B cell (primary cell): ENCODE data around the gene RPA1. TPM values are rescaled to one million over a fixed set of nuclear protein-coding genes. Genes with fewer than 3 reads are reported as not detected.

Experiments
- ATAC-seq: fragments of 200-7000 bp; cut with Tn5 transposase; one replicate; pipeline ENCODE4 v1.10.0; 2021; ENCODE audit warnings: low read depth, mild to moderate bottlenecking, moderate number of reproducible peaks, moderate library complexity
- CTCF ChIA-PET: fragments of 350-600 bp; sonication (Branson Sonifier 250); formaldehyde crosslinking; loops from one replicate; lab custom pipeline; 2021; ENCODE audit warnings: antibody characterized with exemption, inconsistent platforms; lab: Charles Lee
- POLR2A ChIA-PET: fragments of 350-600 bp; sonication (Branson Sonifier 250); formaldehyde crosslinking; loops from one replicate; lab custom pipeline; 2021; ENCODE audit warnings: antibody characterized with exemption; lab: Charles Lee
- DNase-seq: peaks from one replicate; pipeline ENCODE4 v3.0.0; 2013
- H2AFZ ChIP-seq: 2 replicates; pipeline ENCODE4 v1.6.1; 2012; ENCODE audit warnings: mild to moderate bottlenecking, low read depth, low read length; ENCODE audit not compliant: insufficient read depth, poor library complexity, severe bottlenecking
- H3K27ac ChIP-seq, 2 donors: 1 replicate in 1 of 2; 2 replicates in 1 of 2; pipeline ENCODE4 v1.5.1; 2012 to 2013; ENCODE audit warnings: low read length in 2 of 2, mild to moderate bottlenecking in 2 of 2, moderate library complexity in 1 of 2
- H3K27me3 ChIP-seq, 4 experiments: fragments of 200-600 bp in 1 of 4; sonication (generic) in 1 of 4; replicated peaks in 1 of 4; 1 replicate in 2 of 4; 2 replicates in 2 of 4; pipeline versions ENCODE4 v1.6.1 to v1.7.0; 2013 to 2016; ENCODE audit warnings: low read length in 3 of 4, mild to moderate bottlenecking in 2 of 4, mixed read lengths in 1 of 4, moderate library complexity in 1 of 4; ENCODE audit not compliant: insufficient read depth in 4 of 4, control insufficient read depth in 3 of 4; ENCODE audit errors: control extremely low read depth in 1 of 4
- H3K36me3 ChIP-seq, 2 experiments: replicated peaks in 1 of 2; 1 replicate in 1 of 2; 2 replicates in 1 of 2; pipeline versions ENCODE4 v1.6.1 to v1.7.1; 2013; ENCODE audit warnings: low read length in 1 of 2; ENCODE audit not compliant: insufficient read depth in 2 of 2, control insufficient read depth in 1 of 2; ENCODE audit errors: control extremely low read depth in 1 of 2, extremely low read depth in 1 of 2
- H3K4me1 ChIP-seq, 2 donors: fragments of 200-600 bp in 1 of 2; sonication (generic) in 1 of 2; 1 replicate in 1 of 2; 2 replicates in 1 of 2; pipeline versions ENCODE4 v1.5.1 to v1.6.1; 2013 to 2017; ENCODE audit warnings: low read length in 2 of 2; ENCODE audit not compliant: control insufficient read depth in 2 of 2, insufficient read depth in 2 of 2
- H3K4me2 ChIP-seq: replicated peaks from 2 replicates; pipeline ENCODE3; 2012; ENCODE audit warnings: mild to moderate bottlenecking, low read depth, low read length; ENCODE audit not compliant: poor library complexity, severe bottlenecking
- H3K4me3 ChIP-seq, 5 experiments: fragments of 200-600 bp in 1 of 5; sonication (generic) in 1 of 5; 1 replicate in 3 of 5; 2 replicates in 2 of 5; pipeline versions ENCODE4 v1.5.1 to v1.7.0; 2011 to 2016; ENCODE audit warnings: low read length in 4 of 5, mild to moderate bottlenecking in 4 of 5, low read depth in 2 of 5, control low read depth in 1 of 5, moderate library complexity in 1 of 5; ENCODE audit not compliant: insufficient read depth in 1 of 5; ENCODE audit errors: control extremely low read depth in 1 of 5, extremely low read depth in 1 of 5
- H3K79me2 ChIP-seq: fragments of 200-600 bp; sonication (generic); one replicate; pipeline ENCODE4 v1.6.0; 2016; ENCODE audit warnings: low read length; ENCODE audit not compliant: control insufficient read depth, insufficient read depth
- H3K9ac ChIP-seq: fragments of 200-600 bp; sonication (generic); 2 replicates; pipeline ENCODE4 v1.6.1; 2017; ENCODE audit warnings: mild to moderate bottlenecking, low read length, moderate library complexity
- H3K9me3 ChIP-seq, 3 donors: one replicate each; pipeline versions ENCODE4 v1.6.1 to v1.7.1; 2013; ENCODE audit warnings: low read length in 2 of 3; ENCODE audit not compliant: control insufficient read depth in 2 of 3, insufficient read depth in 1 of 3; ENCODE audit errors: control extremely low read depth in 1 of 3
- H4K20me1 ChIP-seq: 2 replicates; pipeline ENCODE4 v1.6.0; 2012; ENCODE audit warnings: mild to moderate bottlenecking, low read length; ENCODE audit not compliant: insufficient read depth, control insufficient read depth, poor library complexity, severe bottlenecking
- H3K27ac Mint-ChIP-seq: one replicate; pipeline ENCODE4 v1.8.0; 2021; ENCODE audit warnings: mixed read lengths
- H3K27me3 Mint-ChIP-seq: one replicate; pipeline ENCODE4 v1.8.0; 2021; ENCODE audit warnings: mixed read lengths
- H3K4me1 Mint-ChIP-seq: one replicate; pipeline ENCODE4 v1.8.0; 2021; ENCODE audit warnings: mixed read lengths
- H3K4me3 Mint-ChIP-seq: one replicate; pipeline ENCODE4 v1.8.0; 2021; ENCODE audit warnings: mixed read lengths
- H3K9me3 Mint-ChIP-seq: one replicate; pipeline ENCODE4 v1.8.0; 2022; ENCODE audit warnings: mixed read lengths; ENCODE audit not compliant: insufficient read depth
- CTCF ChIP-seq: fragments of 200-600 bp; IDR thresholded peaks from one replicate; pipeline ENCODE4 v1.8.0; 2022; ENCODE audit warnings: antibody characterized with exemption, mild to moderate bottlenecking
- EZH2 ChIP-seq: IDR thresholded peaks from 2 replicates; pipeline ENCODE4 v1.6.1; 2012; ENCODE audit warnings: borderline replicate concordance, low read depth, mild to moderate bottlenecking, moderate library complexity, low read length; ENCODE audit not compliant: insufficient read depth, poor library complexity, severe bottlenecking
- WGBS: methylation state at CpG from one replicate; pipeline ENCODE4 v1.1.5; 2013; ENCODE audit warnings: missing lambda C conversion rate; ENCODE audit not compliant: insufficient coverage; 5-methylcytosine and 5-hydroxymethylcytosine counted together
- intact Hi-C: fragments of 100-400 bp; cut with micrococcal nuclease; formaldehyde crosslinking; loops from one replicate; pipeline ENCODE4 v1.10.0; 2022
- polyA plus RNA-seq: library from polyadenylated mRNA; depleted of rRNA; stranded (reverse); fragments of >200 nt; gene quantifications from 2 replicates; pipeline ENCODE4 v1.2.3, GENCODE V29; 2012
- total RNA-seq, 2 donors: library from RNA; stranded (reverse); fragments of 120-200 nt in 1 of 2; gene quantifications; 1 replicate in 1 of 2; 2 replicates in 1 of 2; pipeline versions ENCODE4 v1.2.3 to v1.2.4, GENCODE V29; 2013 to 2022

RPA1 gene
- total and polyA plus RNA-seq, 2 donors (not counting 1 experiment from before 2014, with no cell fraction given), result 27.0 to 94.5 TPM

GRCh38 chr17:1872976-1873375, 43.2 kb downstream of the RPA1 start:
- Histone ChIP-seq H4K20me1 (no peaks in the 10 kb centered on the region), H3K4me3 (no peak overlapping the region), H3K9me3 (no peaks in the 10 kb centered on the region), H3K4me1 (no peaks in the 10 kb centered on the region), H3K9ac (no peak overlapping the region), H3K27me3 (no peaks in the 10 kb centered on the region), H3K36me3 (peaks cover 1 to 41% of the 10 kb centered on the region in 2 experiments), H3K79me2 (peaks cover 4% of the 10 kb centered on the region), H3K4me2 (no peak overlapping the region), H2AFZ (no peak overlapping the region), H3K27ac (no peak overlapping the region)
- Mint-ChIP-seq H3K27ac (no peak overlapping the region), H3K9me3 (no peaks in the 10 kb centered on the region), H3K4me3 (no peak overlapping the region), H3K27me3 (no peaks in the 10 kb centered on the region), H3K4me1 (no peaks in the 10 kb centered on the region)
- DNase-seq (no peak), ATAC-seq (no peak)
- intact Hi-C loops, result no loop called here
- ChIA-PET CTCF (no interaction called here), POLR2A (no interaction called here)
- TF ChIP-seq CTCF (no peak), EZH2 (no peak)
- WGBS, result no CpG with 5 or more reads among the region's 4 CpGs

GRCh38 chr17:1873418-1873817, 43.6 kb downstream of the RPA1 start:
- Histone ChIP-seq H3K27ac (no peak overlapping the region), H4K20me1 (no peaks in the 10 kb centered on the region), H3K36me3 (peaks cover 1 to 45% of the 10 kb centered on the region in 2 experiments), H3K4me1 (no peaks in the 10 kb centered on the region), H3K4me2 (no peak overlapping the region), H3K9ac (no peak overlapping the region), H3K79me2 (peaks cover 2% of the 10 kb centered on the region), H2AFZ (no peak overlapping the region), H3K9me3 (no peaks in the 10 kb centered on the region), H3K4me3 (no peak overlapping the region), H3K27me3 (no peaks in the 10 kb centered on the region)
- CTCF ChIA-PET, result interaction anchor here (1.7 kb wide), 1 partner anchor 9 kb away, joined by 7 read pairs; no protein-coding TSS in a partner anchor
- ATAC-seq (no peak), DNase-seq (no peak)
- no peak overlapping the region for H3K27ac Mint-ChIP-seq
- H3K27me3 Mint-ChIP-seq, result no peaks in the 10 kb centered on the region
- no peaks in the 10 kb centered on the region for H3K9me3 Mint-ChIP-seq
- no peak overlapping the region for H3K4me3 Mint-ChIP-seq
- WGBS, result 97% methylated on average over 4 of the region's 9 CpGs
- POLR2A ChIA-PET, result no interaction called here
- intact Hi-C loops, result no loop called here
- no peaks in the 10 kb centered on the region for H3K4me1 Mint-ChIP-seq
- TF ChIP-seq EZH2 (no peak), CTCF (no peak)
